A673 (cell line): ENCODE results near the gene PEX14. TPM values are rescaled to one million over a fixed set of nuclear protein-coding genes. Genes with fewer than 3 reads are reported as not detected.

Experiments
- BruUV-seq: library from RNA; stranded (reverse); fragments of 400-500 nt; replicated peaks from 2 replicates; lab custom pipeline; 2021; lab: Mats Ljungman, UMichigan
- CTCF ChIA-PET: fragments of 300-600 bp; sonication (Branson Sonifier 250); formaldehyde crosslinking; loops from one replicate; lab custom pipeline; 2022; ENCODE audit warnings: antibody characterized with exemption; lab: Charles Lee
- POLR2A ChIA-PET: fragments of 300-600 bp; sonication (Branson Sonifier 250); formaldehyde crosslinking; loops from one replicate; lab custom pipeline; 2022; ENCODE audit warnings: antibody characterized with exemption; ENCODE audit not compliant: low non-redundant PET; lab: Charles Lee
- DNase-seq: peaks from one replicate; pipeline ENCODE4 v3.0.0-alpha.2; 2015; ENCODE audit warnings: low spot score
- H3K27ac ChIP-seq: fragments of 200-600 bp; sonication (generic); 2 replicates; pipeline ENCODE4 v1.5.1; 2016; ENCODE audit warnings: mixed run types, low read depth, mild to moderate bottlenecking, mixed read lengths, antibody characterized with exemption, low read length; ENCODE audit not compliant: poor library complexity, severe bottlenecking
- H3K27me3 ChIP-seq: fragments of 200-600 bp; sonication (generic); replicated peaks from 2 replicates; pipeline ENCODE4 v1.6.1; 2017; ENCODE audit warnings: mixed run types, low read depth, mild to moderate bottlenecking, mixed read lengths, antibody characterized with exemption, low read length; ENCODE audit not compliant: insufficient read depth, poor library complexity
- H3K36me3 ChIP-seq: fragments of 200-600 bp; sonication (generic); 2 replicates; pipeline ENCODE4 v1.6.1; 2016; ENCODE audit warnings: mixed run types, mild to moderate bottlenecking, mixed read lengths, antibody characterized with exemption, low read length; ENCODE audit not compliant: insufficient read depth, poor library complexity, severe bottlenecking
- H3K4me1 ChIP-seq: fragments of 200-600 bp; sonication (generic); 2 replicates; pipeline ENCODE4 v1.6.1; 2017; ENCODE audit warnings: mixed run types, mild to moderate bottlenecking, mixed read lengths, antibody characterized with exemption, low read length; ENCODE audit not compliant: insufficient read depth, poor library complexity, severe bottlenecking
- H3K4me3 ChIP-seq: fragments of 200-600 bp; sonication (generic); 2 replicates; pipeline ENCODE4 v1.5.1; 2016; ENCODE audit warnings: low read depth, mixed run types, mild to moderate bottlenecking, mixed read lengths, low read length; ENCODE audit not compliant: poor library complexity, severe bottlenecking
- H3K9me3 ChIP-seq: fragments of 200-600 bp; sonication (generic); 2 replicates; pipeline ENCODE4 v1.6.1; 2016; ENCODE audit warnings: mixed run types, low read depth, mild to moderate bottlenecking, mixed read lengths, antibody characterized with exemption, low read length; ENCODE audit not compliant: poor library complexity, severe bottlenecking
- EZH2 ChIP-seq: fragments of 200-600 bp; sonication (generic); IDR thresholded peaks from 2 replicates; pipeline ENCODE4 v1.6.1; 2017; ENCODE audit warnings: borderline replicate concordance, low read depth, mild to moderate bottlenecking, mixed read lengths, antibody characterized with exemption, low read length; ENCODE audit not compliant: poor library complexity, severe bottlenecking
- intact Hi-C: fragments of 100-400 bp; cut with micrococcal nuclease; formaldehyde crosslinking; loops from one replicate; pipeline ENCODE4 v1.10.0; 2022; ENCODE audit not compliant: unreplicated experiment
- total RNA-seq: library from RNA; stranded (reverse); gene quantifications from 2 replicates; pipeline ENCODE4 v1.2.3, GENCODE V29; 2021
- TF ChIP-seq, protein P1 (sequence below): fragments of 300-800, 200-600 bp; sonication (generic); conservative IDR thresholded peaks from 2 replicates; pipeline ENCODE4 v1.5.1; 2017; ENCODE audit warnings: low read depth, mild to moderate bottlenecking, antibody characterized with exemption, low read length, moderate library complexity, mixed read lengths

Gene PEX14
- total RNA-seq, 1 experiment from 2014 or later, result 26.8 TPM

GRCh38 chr1:10597492-10598388 lies 123.0 kb downstream of the PEX14 start:
- Histone ChIP-seq H3K27me3 (no peaks in the 10 kb centered on the region), H3K4me1 (peaks cover 13% of the 10 kb centered on the region), H3K9me3 (no peaks in the 10 kb centered on the region), H3K27ac (no peak overlapping the region), H3K36me3 (no peaks in the 10 kb centered on the region), H3K4me3 (no peak overlapping the region)
- ChIA-PET POLR2A (no interaction called here), CTCF (no interaction called here)
- no peak for DNase-seq
- TF ChIP-seq EZH2, result no peak
- TF ChIP-seq, protein P1, sequence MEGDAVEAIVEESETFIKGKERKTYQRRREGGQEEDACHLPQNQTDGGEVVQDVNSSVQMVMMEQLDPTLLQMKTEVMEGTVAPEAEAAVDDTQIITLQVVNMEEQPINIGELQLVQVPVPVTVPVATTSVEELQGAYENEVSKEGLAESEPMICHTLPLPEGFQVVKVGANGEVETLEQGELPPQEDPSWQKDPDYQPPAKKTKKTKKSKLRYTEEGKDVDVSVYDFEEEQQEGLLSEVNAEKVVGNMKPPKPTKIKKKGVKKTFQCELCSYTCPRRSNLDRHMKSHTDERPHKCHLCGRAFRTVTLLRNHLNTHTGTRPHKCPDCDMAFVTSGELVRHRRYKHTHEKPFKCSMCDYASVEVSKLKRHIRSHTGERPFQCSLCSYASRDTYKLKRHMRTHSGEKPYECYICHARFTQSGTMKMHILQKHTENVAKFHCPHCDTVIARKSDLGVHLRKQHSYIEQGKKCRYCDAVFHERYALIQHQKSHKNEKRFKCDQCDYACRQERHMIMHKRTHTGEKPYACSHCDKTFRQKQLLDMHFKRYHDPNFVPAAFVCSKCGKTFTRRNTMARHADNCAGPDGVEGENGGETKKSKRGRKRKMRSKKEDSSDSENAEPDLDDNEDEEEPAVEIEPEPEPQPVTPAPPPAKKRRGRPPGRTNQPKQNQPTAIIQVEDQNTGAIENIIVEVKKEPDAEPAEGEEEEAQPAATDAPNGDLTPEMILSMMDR, result no peak
- intact Hi-C loops, result no loop called here
- no TSS peak for BruUV-seq

DNA sequence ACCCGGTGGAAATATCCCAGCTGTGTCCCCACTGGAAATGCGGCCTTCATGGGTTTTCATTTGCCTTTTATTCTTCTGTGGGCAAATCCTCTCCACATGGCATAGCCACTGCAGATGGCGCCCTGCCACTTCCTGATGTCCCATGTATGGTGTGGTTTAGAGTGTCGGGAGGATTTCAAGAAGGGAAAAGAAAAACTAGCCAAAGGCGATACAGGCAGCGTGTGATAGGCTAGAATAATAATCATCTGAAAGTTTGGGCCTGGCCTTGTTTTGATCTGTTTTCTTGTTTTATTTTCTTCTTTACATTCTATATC lies 123.6 kb downstream of the PEX14 start:
- no peaks in the 10 kb centered on the region for H3K36me3 ChIP-seq
- no peaks in the 10 kb centered on the region for H3K9me3 ChIP-seq
- no peaks in the 10 kb centered on the region for H3K27me3 ChIP-seq
- TF ChIP-seq EZH2, result no peak
- TF ChIP-seq, protein P1, result peak; percentile 50
- no TSS peak for BruUV-seq
- H3K4me1 ChIP-seq, result peaks cover 10% of the 10 kb centered on the region
- peak; percentile 46 for DNase-seq
- no peak overlapping the region for H3K27ac ChIP-seq
- CTCF ChIA-PET, result no interaction called here
- intact Hi-C loops, result no loop called here
- H3K4me3 ChIP-seq, result no peak overlapping the region
- POLR2A ChIA-PET, result no interaction called here

- POLR2A ChIA-PET, result no interaction called here
- intact Hi-C loops, result no loop called here
- Histone ChIP-seq H3K27ac (no peak overlapping the region), H3K36me3 (no peaks in the 10 kb centered on the region), H3K27me3 (no peaks in the 10 kb centered on the region), H3K4me3 (no peak overlapping the region), H3K4me1 (peaks cover 10% of the 10 kb centered on the region), H3K9me3 (no peaks in the 10 kb centered on the region)
- no peak for DNase-seq
- CTCF ChIA-PET, result no interaction called here
- BruUV-seq, result no TSS peak
- TF ChIP-seq EZH2, result no peak
- TF ChIP-seq, protein P1, result no peak
Measured at GRCh38 chr1:10599194-10599861, 124.6 kb downstream of the PEX14 start.
